Measurements from ENCODE around the gene PCDH9.

Gene PCDH9

DNA sequence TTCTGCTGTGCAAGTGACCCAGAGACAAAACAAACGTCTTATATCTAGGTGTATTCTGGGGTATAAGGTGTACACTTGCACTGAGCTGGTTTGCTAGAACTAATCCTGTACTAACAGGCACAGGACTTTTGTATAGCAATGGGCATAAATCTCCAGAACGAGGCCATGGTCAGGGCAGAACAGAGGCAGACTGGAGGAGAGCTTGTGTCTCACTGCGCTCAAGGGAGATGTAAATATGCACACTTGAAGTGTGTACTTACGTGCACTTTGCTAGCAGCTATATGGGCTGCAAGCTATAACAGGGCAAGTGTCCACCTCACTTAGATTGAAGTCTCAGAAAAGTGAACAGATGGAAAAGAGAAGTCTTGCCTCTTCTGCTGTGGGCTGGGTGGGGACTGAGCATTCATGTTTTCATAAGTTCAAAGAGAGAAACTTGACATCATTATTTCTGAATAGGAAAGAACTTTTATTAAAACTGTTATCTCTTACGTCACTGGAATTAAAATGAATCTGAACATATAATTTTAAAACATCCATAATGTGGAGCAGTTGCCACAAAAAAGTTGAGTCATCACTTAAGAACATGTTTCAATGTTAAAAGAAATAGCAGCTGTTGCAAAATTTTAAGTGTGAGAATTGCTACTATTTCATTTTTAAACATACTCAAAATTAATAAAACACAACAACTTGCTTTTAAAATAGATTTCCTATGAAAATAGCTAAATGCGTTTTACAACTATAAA lies 888.3 kb downstream of the PCDH9 start:
- TF ChIP-seq, protein P1, sequence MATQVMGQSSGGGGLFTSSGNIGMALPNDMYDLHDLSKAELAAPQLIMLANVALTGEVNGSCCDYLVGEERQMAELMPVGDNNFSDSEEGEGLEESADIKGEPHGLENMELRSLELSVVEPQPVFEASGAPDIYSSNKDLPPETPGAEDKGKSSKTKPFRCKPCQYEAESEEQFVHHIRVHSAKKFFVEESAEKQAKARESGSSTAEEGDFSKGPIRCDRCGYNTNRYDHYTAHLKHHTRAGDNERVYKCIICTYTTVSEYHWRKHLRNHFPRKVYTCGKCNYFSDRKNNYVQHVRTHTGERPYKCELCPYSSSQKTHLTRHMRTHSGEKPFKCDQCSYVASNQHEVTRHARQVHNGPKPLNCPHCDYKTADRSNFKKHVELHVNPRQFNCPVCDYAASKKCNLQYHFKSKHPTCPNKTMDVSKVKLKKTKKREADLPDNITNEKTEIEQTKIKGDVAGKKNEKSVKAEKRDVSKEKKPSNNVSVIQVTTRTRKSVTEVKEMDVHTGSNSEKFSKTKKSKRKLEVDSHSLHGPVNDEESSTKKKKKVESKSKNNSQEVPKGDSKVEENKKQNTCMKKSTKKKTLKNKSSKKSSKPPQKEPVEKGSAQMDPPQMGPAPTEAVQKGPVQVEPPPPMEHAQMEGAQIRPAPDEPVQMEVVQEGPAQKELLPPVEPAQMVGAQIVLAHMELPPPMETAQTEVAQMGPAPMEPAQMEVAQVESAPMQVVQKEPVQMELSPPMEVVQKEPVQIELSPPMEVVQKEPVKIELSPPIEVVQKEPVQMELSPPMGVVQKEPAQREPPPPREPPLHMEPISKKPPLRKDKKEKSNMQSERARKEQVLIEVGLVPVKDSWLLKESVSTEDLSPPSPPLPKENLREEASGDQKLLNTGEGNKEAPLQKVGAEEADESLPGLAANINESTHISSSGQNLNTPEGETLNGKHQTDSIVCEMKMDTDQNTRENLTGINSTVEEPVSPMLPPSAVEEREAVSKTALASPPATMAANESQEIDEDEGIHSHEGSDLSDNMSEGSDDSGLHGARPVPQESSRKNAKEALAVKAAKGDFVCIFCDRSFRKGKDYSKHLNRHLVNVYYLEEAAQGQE (IDR thresholded peaks at IDR 0.05; ENCODE audit: insufficient read depth in 1 of 2, low read depth in 2 of 2, low read length in 2 of 2) = no peak
- no peak for TF ChIP-seq TAF1 (IDR thresholded peaks at IDR 0.05; ENCODE audit: borderline replicate concordance, insufficient read depth, low read length)
- no peak for TF ChIP-seq FOXP2 (optimal IDR thresholded peaks at IDR 0.05; ENCODE audit: borderline replicate concordance, extremely low read depth, extremely low read length, insufficient read depth)
- TF ChIP-seq SIN3A (IDR thresholded peaks at IDR 0.05; ENCODE audit: borderline replicate concordance, insufficient read depth, low read length) = no peak
- TF ChIP-seq POLR2AphosphoS5 (IDR thresholded peaks at IDR 0.05; ENCODE audit: low read depth, low read length) = no peak

DNA sequence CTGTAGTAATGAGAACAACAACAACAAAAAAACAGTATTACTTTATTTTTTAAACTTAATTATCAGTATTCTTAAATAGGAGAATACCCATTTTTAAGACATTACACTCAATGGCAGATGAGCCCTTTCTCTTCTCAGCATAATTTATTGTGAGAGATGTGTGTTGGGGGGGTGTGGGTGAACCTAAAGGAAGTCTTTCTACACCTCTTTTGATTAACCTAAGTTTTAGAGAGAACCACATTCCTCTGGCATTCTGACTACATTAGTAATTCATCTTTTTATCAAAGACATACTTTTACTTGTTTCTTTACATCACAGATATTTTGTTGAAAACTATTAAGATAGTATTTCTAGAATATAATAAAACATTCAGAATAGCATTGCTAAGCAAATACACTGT lies 890.9 kb downstream of the PCDH9 start:
- TF ChIP-seq TAF1 (IDR thresholded peaks at IDR 0.05; ENCODE audit: borderline replicate concordance, insufficient read depth, low read length) = no peak

DNA sequence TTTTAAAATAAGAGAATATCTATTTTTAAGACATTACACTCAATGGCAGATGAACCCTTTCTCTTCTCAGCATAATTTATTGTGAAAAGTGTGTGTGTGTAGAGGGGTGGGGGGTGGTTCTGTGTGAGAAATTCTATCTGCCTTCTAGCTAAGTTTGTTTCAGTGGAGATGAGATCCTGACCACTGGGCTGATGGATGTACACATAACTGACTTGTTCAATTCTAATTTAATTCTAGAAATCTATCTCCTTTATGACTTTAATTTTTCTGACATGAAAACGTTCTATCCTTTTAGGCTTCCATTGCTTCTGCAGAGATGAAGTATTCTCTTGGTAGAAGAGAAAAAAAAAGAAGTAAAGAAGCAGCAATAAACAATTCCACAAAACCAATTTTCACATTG lies 891.6 kb downstream of the PCDH9 start:
- TF ChIP-seq, protein P1 (IDR thresholded peaks at IDR 0.05; ENCODE audit: insufficient read depth in 1 of 2, low read depth in 2 of 2, low read length in 2 of 2) = no peak
- TF ChIP-seq TAF1 (IDR thresholded peaks at IDR 0.05; ENCODE audit: borderline replicate concordance, insufficient read depth, low read length) (no peak), SIN3A (IDR thresholded peaks at IDR 0.05; ENCODE audit: borderline replicate concordance, insufficient read depth, low read length) (no peak), POLR2AphosphoS5 (IDR thresholded peaks at IDR 0.05; ENCODE audit: low read depth, low read length) (no peak), FOXP2 (optimal IDR thresholded peaks at IDR 0.05; ENCODE audit: borderline replicate concordance, extremely low read depth, extremely low read length, insufficient read depth) (no peak)

DNA sequence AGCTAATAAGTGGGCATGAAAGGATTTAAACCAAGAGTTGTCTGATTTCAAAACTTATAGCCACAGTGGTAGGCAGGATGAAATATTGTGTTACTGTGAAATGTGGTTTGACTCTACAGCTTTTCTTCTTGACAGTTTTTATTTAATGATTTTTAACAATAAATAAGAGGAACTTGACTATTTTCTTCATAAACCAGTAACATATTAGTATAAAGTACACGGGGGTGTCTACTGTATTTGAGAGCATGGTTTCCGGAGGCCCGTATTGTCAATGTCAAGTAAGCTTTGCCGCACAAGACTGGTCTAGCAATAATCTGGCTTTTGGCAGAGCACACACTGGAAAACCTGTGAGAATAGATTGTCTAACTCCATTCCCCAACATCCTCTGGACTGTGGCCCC lies 894.5 kb downstream of the PCDH9 start:
- no peak for TF ChIP-seq FOXP2 (optimal IDR thresholded peaks at IDR 0.05; ENCODE audit: borderline replicate concordance, extremely low read depth, extremely low read length, insufficient read depth)

DNA sequence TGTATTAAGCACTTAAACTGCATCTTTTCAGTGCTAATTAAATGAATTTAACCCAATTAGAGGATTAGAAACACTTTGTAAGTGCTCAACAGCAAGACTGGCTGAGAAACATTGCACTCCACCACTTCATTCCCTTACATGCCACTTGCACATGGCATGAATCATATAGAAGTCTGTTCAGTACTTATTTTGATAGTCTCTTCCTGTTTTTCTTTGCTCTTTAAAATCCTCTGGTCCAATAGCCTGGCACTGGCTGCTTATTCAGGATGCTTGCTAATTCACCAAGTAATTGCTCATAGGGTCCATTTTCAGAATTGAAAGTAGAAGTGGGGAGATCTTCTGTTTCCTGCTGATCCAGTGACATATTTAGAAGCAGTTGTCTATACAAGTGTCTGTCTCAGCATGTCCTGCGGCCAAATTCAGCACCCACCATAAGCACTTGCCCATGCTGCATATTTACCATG lies 900.1 kb downstream of the PCDH9 start:
- no peak for TF ChIP-seq TAF1 (IDR thresholded peaks at IDR 0.05; ENCODE audit: borderline replicate concordance, insufficient read depth, low read length)
- TF ChIP-seq, protein P1 (IDR thresholded peaks at IDR 0.05; ENCODE audit: insufficient read depth in 1 of 2, low read depth in 2 of 2, low read length in 2 of 2) = no peak
- no peak for TF ChIP-seq POLR2AphosphoS5 (IDR thresholded peaks at IDR 0.05; ENCODE audit: low read depth, low read length)
- no peak for TF ChIP-seq FOXP2 (optimal IDR thresholded peaks at IDR 0.05; ENCODE audit: borderline replicate concordance, extremely low read depth, extremely low read length, insufficient read depth)
- TF ChIP-seq SIN3A (IDR thresholded peaks at IDR 0.05; ENCODE audit: borderline replicate concordance, insufficient read depth, low read length) = no peak

DNA sequence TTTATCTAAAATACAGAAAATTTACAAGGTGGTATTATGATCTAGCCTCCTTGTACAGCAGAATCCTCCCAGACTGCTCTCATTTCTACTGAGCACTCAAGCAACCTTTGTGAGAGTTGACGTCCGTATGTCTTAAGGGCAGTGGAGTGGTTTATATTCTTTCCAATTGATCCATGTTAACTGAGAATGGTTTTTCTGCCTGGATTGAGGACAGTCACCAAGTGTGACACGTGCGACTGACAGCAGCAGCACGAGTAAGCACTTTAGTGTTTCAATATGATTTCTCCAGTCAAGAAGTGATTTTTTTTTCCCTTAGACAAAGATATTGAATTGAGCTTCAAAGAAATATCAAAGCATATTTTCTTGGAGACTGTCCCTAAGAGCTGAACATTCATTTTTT lies 901.7 kb downstream of the PCDH9 start:
- TF ChIP-seq FOXP2 (optimal IDR thresholded peaks at IDR 0.05; ENCODE audit: borderline replicate concordance, extremely low read depth, extremely low read length, insufficient read depth) (no peak), TAF1 (IDR thresholded peaks at IDR 0.05; ENCODE audit: borderline replicate concordance, insufficient read depth, low read length) (no peak), POLR2AphosphoS5 (IDR thresholded peaks at IDR 0.05; ENCODE audit: low read depth, low read length) (no peak), SIN3A (IDR thresholded peaks at IDR 0.05; ENCODE audit: borderline replicate concordance, insufficient read depth, low read length) (no peak)
- TF ChIP-seq, protein P1 (IDR thresholded peaks at IDR 0.05; ENCODE audit: insufficient read depth in 1 of 2, low read depth in 2 of 2, low read length in 2 of 2) = no peak
